ENCODE results near the gene ESAM.
A peak's percentile ranks its signal among the peaks of the same experiment; 100 is the strongest.
"Not testable (repeated sequence)": the region's sequence is repeated elsewhere in the genome, so short reads cannot be mapped to it uniquely, and the experiment has no call there.

Gene ESAM

GRCh38 chr11:124762105-124762623 lies at the start of gene ESAM:
ESAM (minus strand) TSS chr11:124762290; CDS start chr11:124762154, 136 bp downstream.
- DNase-seq: peak; percentile 66 to 72

- no peak for DNase-seq
Observed at GRCh38 chr11:124811399-124812125, 49.5 kb upstream of the ESAM start.

- DNase-seq: no peak
Observed at GRCh38 chr11:124807660-124808270, 45.7 kb upstream of the ESAM start.

GRCh38 chr11:124807201-124807600 lies 45.1 kb upstream of the ESAM start:
- no peak for DNase-seq

GRCh38 chr11:124804884-124805283 lies 42.8 kb upstream of the ESAM start:
- DNase-seq: no peak

- no peak for DNase-seq
Observed at GRCh38 chr11:124801636-124802312, 39.7 kb upstream of the ESAM start.

- no peak for DNase-seq
Observed at GRCh38 chr11:124801014-124801413, 38.9 kb upstream of the ESAM start.

- peak; percentile 77 to 81 for DNase-seq
Observed at GRCh38 chr11:124800226-124800929, 38.3 kb upstream of the ESAM start, which contains the start of gene MSANTD2. MSANTD2 (minus strand) TSS chr11:124800406; CDS start chr11:124800380, 26 bp downstream.

GRCh38 chr11:124799348-124800225 lies 37.5 kb upstream of the ESAM start:
- peak; percentile 30 to 37 for DNase-seq

GRCh38 chr11:124798991-124799347 lies 36.9 kb upstream of the ESAM start:
- peak in 1 of 2 donors; percentile 5 for DNase-seq

- DNase-seq: no peak
Observed at GRCh38 chr11:124796312-124796711, 34.2 kb upstream of the ESAM start.

GRCh38 chr11:124793466-124794278 lies 31.6 kb upstream of the ESAM start:
- DNase-seq: peak; percentile 31 to 64

GRCh38 chr11:124791626-124792341 lies 29.7 kb upstream of the ESAM start:
- no peak for DNase-seq

- DNase-seq: no peak
Observed at GRCh38 chr11:124788521-124788920, 26.4 kb upstream of the ESAM start.

GRCh38 chr11:124784051-124784450 lies 22.0 kb upstream of the ESAM start:
- no peak for DNase-seq

- no peak for DNase-seq
Observed at GRCh38 chr11:124783002-124783401, 20.9 kb upstream of the ESAM start.

- DNase-seq: no peak
Observed at GRCh38 chr11:124779568-124779967, 17.5 kb upstream of the ESAM start.

- no peak for DNase-seq
Observed at GRCh38 chr11:124778281-124778680, 16.2 kb upstream of the ESAM start.

GRCh38 chr11:124776865-124777645 lies 15.0 kb upstream of the ESAM start:
- DNase-seq: no peak

- not testable (repeated sequence) for DNase-seq
Observed at GRCh38 chr11:124770959-124771358, 8.9 kb upstream of the ESAM start.

All from CD4-positive, alpha-beta T cell treated with Interleukin-4 for 1 hour (primary cell).